ENCODE results near the gene USP46. TPM values are rescaled to one million over a fixed set of nuclear protein-coding genes. Genes with fewer than 3 reads are reported as not detected.

The USP46 gene
- total and polyA plus RNA-seq, 2 of the 8 experiments (the other 6 are each of a cell fraction or from before 2014, with no cell fraction given) = 10.6 to 62.4 TPM

DNA sequence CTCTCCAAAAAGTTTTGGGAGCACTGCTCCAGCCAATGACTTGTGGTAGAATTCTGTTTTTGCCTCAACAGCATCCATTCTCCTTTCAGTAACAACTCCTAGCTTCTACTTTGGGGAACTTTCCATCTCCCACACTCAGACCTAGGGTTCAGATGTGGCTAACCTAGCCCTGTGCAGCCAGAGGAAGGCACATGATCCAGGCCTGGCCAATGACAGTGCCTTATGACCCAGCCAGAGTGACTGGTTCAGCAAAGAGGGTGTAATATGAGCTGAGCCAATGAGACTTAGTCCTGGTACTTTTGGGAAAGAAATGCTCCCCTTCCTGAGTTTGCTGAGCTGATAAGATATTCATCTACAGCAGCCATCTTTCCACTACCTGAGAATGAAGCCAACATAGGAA lies 5.4 kb upstream of the USP46 start (continued):
- no peak for TF ChIP-seq KDM1A (IDR thresholded peaks at IDR 0.05; ENCODE audit: borderline replicate concordance, low read length)
